RWPE1 (cell line): ENCODE data around the gene CCDC60.

Source experiments
- CTCF ChIA-PET: fragments of 350-600 bp; sonication (Branson Sonifier 250); formaldehyde crosslinking; extraction: SDS; loops from one replicate; lab custom pipeline; 2021; lab: Yijun Ruan, JAX
- POLR2A ChIA-PET: fragments of 400-600 bp; formaldehyde crosslinking; extraction: SDS; loops from one replicate; lab custom pipeline; 2020; ENCODE audit warnings: antibody characterized with exemption; ENCODE audit not compliant: low non-redundant PET; lab: Yijun Ruan, JAX
- DNase-seq: peaks from one replicate; pipeline ENCODE4 v3.0.0; 2012; ENCODE audit warnings: low spot score
- H3K27ac ChIP-seq: fragments of 450-650 bp; 2 replicates; pipeline ENCODE4 v1.5.1; 2017
- CTCF ChIP-seq: fragments of 450-650 bp; conservative IDR thresholded peaks from 2 replicates; pipeline ENCODE4 v1.5.1; 2017; ENCODE audit warnings: low read depth, mild to moderate bottlenecking

Gene CCDC60

GRCh38 chr12:119447618-119448017, 113.1 kb downstream of the CCDC60 start:
- no peak overlapping the region for H3K27ac ChIP-seq
- DNase-seq: no peak
- CTCF ChIA-PET: interaction anchor here (0.5 kb wide), 1 partner anchor 95 kb away, joined by 5 read pairs; no protein-coding TSS in a partner anchor
- TF ChIP-seq CTCF: no peak
- POLR2A ChIA-PET: no interaction called here

DNA sequence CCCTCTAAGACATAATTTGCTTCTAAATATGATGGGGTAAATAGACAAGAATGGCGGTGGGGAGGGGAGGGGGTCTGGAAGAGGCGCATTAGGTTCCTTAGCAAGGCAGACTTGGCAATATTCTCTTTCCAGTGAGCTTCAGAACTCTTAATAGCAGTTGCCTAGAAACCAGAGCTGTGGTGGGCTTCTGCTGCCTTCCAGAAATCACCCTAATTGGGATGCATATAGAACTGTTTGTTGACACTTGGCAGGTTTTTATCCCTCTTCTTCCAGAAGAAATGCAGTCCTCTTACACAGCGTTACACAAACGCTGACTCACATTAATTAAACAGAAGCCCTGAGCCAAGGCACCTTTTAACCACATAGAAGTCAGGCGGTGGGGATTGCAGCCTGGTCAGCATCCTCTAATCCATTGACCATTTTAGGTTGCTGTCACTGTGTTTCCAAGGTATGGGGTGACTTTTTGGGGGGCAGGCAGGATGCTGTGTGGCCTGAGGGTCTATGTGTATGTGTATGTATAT, 114.1 kb downstream of the CCDC60 start:
- DNase-seq: no peak
- H3K27ac ChIP-seq: no peak overlapping the region
- ChIA-PET CTCF (no interaction called here), POLR2A (no interaction called here)
- no peak for TF ChIP-seq CTCF

DNA sequence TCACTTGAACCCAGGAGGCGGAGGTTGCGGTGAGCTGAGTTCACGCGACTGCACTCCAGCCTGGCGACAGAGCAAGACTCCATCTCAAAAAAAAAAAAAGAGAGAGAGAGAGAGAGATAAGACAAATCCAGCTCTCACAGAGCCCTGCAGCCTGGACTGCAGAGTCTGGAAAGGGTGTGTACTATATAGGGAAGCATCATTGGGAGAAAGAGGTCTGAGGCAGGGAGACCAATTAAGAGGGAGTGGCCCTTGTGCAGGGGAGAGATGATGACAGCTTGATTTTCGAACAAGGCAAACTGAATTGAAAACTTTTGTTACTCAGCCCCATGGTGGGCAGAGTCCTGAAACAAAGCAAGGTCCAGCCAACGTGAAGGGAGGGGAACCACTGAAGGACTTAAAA, 116.2 kb downstream of the CCDC60 start:
- no peak for TF ChIP-seq CTCF
- ChIA-PET POLR2A (no interaction called here), CTCF (interaction anchor here (0.5 kb wide), 1 partner anchor 200 kb away, joined by 3 read pairs; no protein-coding TSS in a partner anchor)
- no peak overlapping the region for H3K27ac ChIP-seq
- no peak for DNase-seq

DNA sequence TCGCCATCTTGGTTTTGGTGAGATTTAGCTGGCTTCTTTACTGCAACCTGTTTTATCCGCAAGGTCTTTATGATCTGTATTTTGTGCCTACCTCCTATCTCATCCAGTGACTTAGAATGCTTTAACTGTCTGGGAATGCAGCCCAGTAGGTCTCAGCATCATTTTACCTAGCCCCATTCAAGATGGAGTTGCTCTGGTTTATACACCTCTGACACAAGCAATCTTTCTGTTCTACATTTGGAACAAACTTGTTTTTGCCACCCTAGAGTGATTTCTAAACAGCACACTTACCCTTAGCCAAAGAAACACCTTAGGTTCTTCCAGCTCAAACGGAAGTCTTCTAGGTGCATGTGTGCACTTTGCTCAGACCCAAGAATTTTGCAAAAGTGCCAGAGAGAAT, 122.3 kb downstream of the CCDC60 start:
- no peak for DNase-seq
- no peak overlapping the region for H3K27ac ChIP-seq
- ChIA-PET POLR2A (no interaction called here), CTCF (no interaction called here)
- no peak for TF ChIP-seq CTCF

DNA sequence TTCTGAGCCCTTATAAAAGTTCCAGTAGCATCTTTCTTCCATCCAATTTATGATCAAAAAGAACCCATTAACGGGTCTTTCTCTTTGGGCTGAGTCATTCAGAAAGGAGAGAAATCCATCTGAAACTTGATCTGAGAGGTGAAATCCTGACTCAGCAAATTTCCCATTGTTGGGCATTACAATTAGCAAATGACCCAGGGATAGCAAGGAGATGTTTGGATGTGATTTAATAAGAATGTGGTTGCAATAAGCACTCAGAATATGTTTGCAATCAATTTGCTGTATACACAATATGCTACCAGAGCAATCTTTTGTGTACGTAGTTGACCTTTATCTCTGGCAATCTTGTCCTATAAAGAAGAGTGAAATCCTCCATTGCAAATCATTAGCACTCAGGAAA, 122.7 kb downstream of the CCDC60 start:
- ChIA-PET POLR2A (no interaction called here), CTCF (no interaction called here)
- no peak overlapping the region for H3K27ac ChIP-seq
- DNase-seq: no peak
- TF ChIP-seq CTCF: no peak

- H3K27ac ChIP-seq: no peak overlapping the region
- DNase-seq: no peak
- ChIA-PET CTCF (interaction anchor here (0.6 kb wide), 1 partner anchor 58 kb away, joined by 3 read pairs; no protein-coding TSS in a partner anchor), POLR2A (no interaction called here)
- TF ChIP-seq CTCF: no peak
These were observed 125.0 kb downstream of the CCDC60 start for GRCh38 chr12:119459481-119459880.
